GM12878 (cell line): ENCODE results near the gene IMMP2L. TPM values are rescaled to one million over a fixed set of nuclear protein-coding genes. Genes with fewer than 3 reads are reported as not detected.

Experiments used
- ATAC-seq: fragments of 200-7000 bp; cut with Tn5 transposase; 3 replicates; pipeline ENCODE4 v1.9.1; 2020; ENCODE audit warnings: mild to moderate bottlenecking, moderate library complexity
- BruUV-seq: library from RNA; stranded (reverse); fragments of 400-500 nt; replicated peaks from 2 replicates; lab custom pipeline; 2021; lab: Mats Ljungman, UMichigan
- CTCF ChIA-PET: fragments of 300-600 bp; sonication (Branson Sonifier 250); formaldehyde crosslinking; extraction: SDS; loops from one replicate; lab custom pipeline; 2021; ENCODE audit warnings: inconsistent platforms; lab: Yijun Ruan, JAX
- POLR2A ChIA-PET: fragments of 350-600 bp; formaldehyde crosslinking; extraction: SDS; loops from one replicate; lab custom pipeline; 2021; ENCODE audit warnings: inconsistent platforms; lab: Charles Lee
- RAD21 ChIA-PET: fragments of 300-600 bp; sonication (Branson Sonifier 250); formaldehyde crosslinking; loops from one replicate; lab custom pipeline; 2023; ENCODE audit warnings: antibody characterized with exemption; ENCODE audit not compliant: unreplicated experiment; lab: Charles Lee
- SMC1A ChIA-PET: fragments of 300-600 bp; sonication (Branson Sonifier 250); formaldehyde crosslinking; loops from one replicate; lab custom pipeline; 2023; ENCODE audit not compliant: unreplicated experiment, uncharacterized antibody; lab: Charles Lee
- DNase-seq: peaks from one replicate; pipeline ENCODE4 v3.0.0-alpha.2; 2011; ENCODE audit warnings: low read depth, low spot score
- FAIRE-seq: peaks from 3 replicates; lab custom pipeline; 2011; peaks lifted over from hg19 to GRCh38; lab: Jason Lieb, UNC
- H2AFZ ChIP-seq: 2 replicates; pipeline ENCODE4 v1.6.0; 2011; ENCODE audit warnings: low read depth, low read length, control low read depth; ENCODE audit not compliant: control insufficient read depth
- H3K27ac ChIP-seq: 2 replicates; pipeline ENCODE4 v1.5.1; 2011; ENCODE audit warnings: control low read depth; ENCODE audit not compliant: control insufficient read depth, insufficient read depth
- H3K27me3 ChIP-seq, 2 experiments: replicated peaks in 1 of 2; 2 replicates each; pipeline versions ENCODE4 v1.6.0 to v1.6.1; 2011; ENCODE audit warnings: low read length in 1 of 2; ENCODE audit not compliant: control insufficient read depth in 2 of 2, insufficient read depth in 2 of 2
- H3K36me3 ChIP-seq, 2 experiments: 2 replicates each; pipeline ENCODE4 v1.5.1; 2011; ENCODE audit warnings: low read length in 1 of 2; ENCODE audit not compliant: control insufficient read depth in 2 of 2, insufficient read depth in 2 of 2
- H3K4me1 ChIP-seq: 2 replicates; pipeline ENCODE4 v1.6.1; 2011; ENCODE audit warnings: mild to moderate bottlenecking, low read length, moderate library complexity, mixed read lengths; ENCODE audit not compliant: control insufficient read depth, insufficient read depth
- H3K4me2 ChIP-seq: 2 replicates; pipeline ENCODE4 v1.6.0; 2011; ENCODE audit warnings: control low read depth; ENCODE audit not compliant: control insufficient read depth, insufficient read depth
- H3K4me3 ChIP-seq: fragments of 200-600 bp; sonication (generic); 2 replicates; pipeline ENCODE4 v1.5.1; 2016
- H3K79me2 ChIP-seq: 2 replicates; pipeline ENCODE4 v1.6.0; 2011; ENCODE audit warnings: low read length; ENCODE audit not compliant: control insufficient read depth, insufficient read depth
- H3K9ac ChIP-seq: 2 replicates; pipeline ENCODE4 v1.8.0; 2011; ENCODE audit warnings: low read length, control low read depth, mixed read lengths; ENCODE audit not compliant: control insufficient read depth, insufficient read depth
- H3K9me3 ChIP-seq: replicated peaks from 3 replicates; pipeline ENCODE4 v1.5.1; 2011; ENCODE audit warnings: mild to moderate bottlenecking, low read length; ENCODE audit not compliant: control insufficient read depth, insufficient read depth
- H4K20me1 ChIP-seq: 2 replicates; pipeline ENCODE4 v1.6.0; 2011; ENCODE audit not compliant: control insufficient read depth, insufficient read depth
- BCL11A ChIP-seq: IDR thresholded peaks from 2 replicates; pipeline ENCODE4 v1.6.1; 2011; ENCODE audit warnings: low read depth, low read length
- GABPA ChIP-seq: IDR thresholded peaks from 2 replicates; pipeline ENCODE4 v1.6.1; 2014; ENCODE audit warnings: antibody characterized with exemption, low read depth, mild to moderate bottlenecking, inconsistent platforms
- IRF4 ChIP-seq: IDR thresholded peaks from 2 replicates; pipeline ENCODE4 v1.6.1; 2011; ENCODE audit warnings: low read depth, low read length
- KAT2A ChIP-seq: conservative IDR thresholded peaks from 2 replicates; pipeline ENCODE4 v1.6.1; 2011; ENCODE audit warnings: low read depth, low read length; ENCODE audit not compliant: control insufficient read depth
- MEF2B ChIP-seq: fragments of 450-650 bp; IDR thresholded peaks from 2 replicates; pipeline ENCODE4 v1.6.1; 2018; ENCODE audit warnings: mild to moderate bottlenecking, moderate library complexity; ENCODE audit not compliant: partially characterized antibody, poor library complexity, severe bottlenecking
- PML ChIP-seq: IDR thresholded peaks from 2 replicates; pipeline ENCODE4 v1.6.1; 2012; ENCODE audit warnings: low read length, inconsistent platforms
- SMAD1 ChIP-seq: fragments of 450-650 bp; IDR thresholded peaks from 2 replicates; pipeline ENCODE4 v1.6.1; 2018; ENCODE audit warnings: mild to moderate bottlenecking, low read depth; ENCODE audit not compliant: partially characterized antibody
- SREBF1 ChIP-seq: IDR thresholded peaks from 2 replicates; pipeline ENCODE4 v1.6.1; 2012; ENCODE audit warnings: mild to moderate bottlenecking, low read length
- STAT3 ChIP-seq: IDR thresholded peaks from 2 replicates; pipeline ENCODE4 v1.6.1; 2011; ENCODE audit warnings: low read depth, low read length, improper control_type of control experiment
- YY1 ChIP-seq: IDR thresholded peaks from 2 replicates; pipeline ENCODE4 v1.6.1; 2011; ENCODE audit warnings: low read depth, mild to moderate bottlenecking, low read length
- ZNF207 ChIP-seq: fragments of 450-650 bp; IDR thresholded peaks from 2 replicates; pipeline ENCODE4 v1.6.1; 2014; ENCODE audit warnings: antibody characterized with exemption, mild to moderate bottlenecking, borderline replicate concordance
- ZNF24 ChIP-seq: fragments of 450-650 bp; IDR thresholded peaks from 2 replicates; pipeline ENCODE4 v1.6.1; 2017; ENCODE audit warnings: antibody characterized with exemption, mild to moderate bottlenecking
- in situ Hi-C: fragments of 300-500 bp; cut with MboI; formaldehyde crosslinking; loops from 9 replicates; pipeline ENCODE4 v1.14.3; 2018; ENCODE audit warnings: mixed read lengths
- intact Hi-C: fragments of 100-400 bp; cut with micrococcal nuclease; formaldehyde crosslinking; loops from one replicate; pipeline ENCODE4 v1.14.2; 2022; ENCODE audit not compliant: unreplicated experiment
- polyA plus RNA-seq, 11 experiments: library from polyadenylated mRNA; depleted of rRNA in 4 of 11; unstranded in 6 of 11; stranded (reverse) in 5 of 11; fragments of >200 nt; fragmentation: Nextera tagmentation in 4 of 11; fragmentation: Illumina TruSeq in 1 of 11; extraction: Ambion mirVana in 4 of 11; extraction: Trizol in 1 of 11; gene quantifications; 1 replicate in 1 of 11; 2 replicates in 10 of 11; pipeline versions ENCODE4 v1.2.1 to v1.2.3, GENCODE V29; 2011 to 2016; ENCODE audit warnings: inconsistent platforms in 2 of 11, missing spikeins in 2 of 11, low read depth in 1 of 11
- total RNA-seq, 4 experiments: library from RNA; depleted of rRNA in 3 of 4; stranded (reverse); fragments of >200 nt in 3 of 4; fragmentation: Illumina TruSeq in 1 of 4; extraction: Trizol in 1 of 4; gene quantifications; 2 replicates each; pipeline versions ENCODE4 v1.2.1 to v1.2.3, GENCODE V29; 2013 to 2021
- TF ChIP-seq, protein P1 (sequence below): IDR thresholded peaks from 2 replicates; pipeline ENCODE4 v1.6.1; 2011; ENCODE audit warnings: mild to moderate bottlenecking, low read depth, low read length, moderate library complexity; ENCODE audit not compliant: insufficient replicate concordance
- TF ChIP-seq, protein P2 (sequence below): fragments of 450-650 bp; IDR thresholded peaks from 2 replicates; pipeline ENCODE4 v1.6.1; 2017; ENCODE audit warnings: borderline replicate concordance
- TF ChIP-seq, protein P3 (sequence below): IDR thresholded peaks from 2 replicates; pipeline ENCODE4 v1.6.1; 2012; ENCODE audit warnings: improper control_type of control experiment, low read depth, low read length; ENCODE audit not compliant: insufficient replicate concordance
- TF ChIP-seq, protein P4 (sequence below): fragments of 450-650 bp; conservative IDR thresholded peaks from 2 replicates; pipeline ENCODE4 v1.6.1; 2017; ENCODE audit warnings: mild to moderate bottlenecking, moderate library complexity

The IMMP2L gene
- total and polyA plus RNA-seq, 10 of the 15 experiments (the other 5 are each of a cell fraction or from before 2014, with no cell fraction given): 12.6 to 46.3 (median 19.6) TPM

- Histone ChIP-seq H3K9me3 (no peaks in the 10 kb centered on the region), H3K4me2 (no peak overlapping the region), H2AFZ (no peak overlapping the region), H3K27me3 (no peaks in the 10 kb centered on the region), H3K27ac (no peak overlapping the region), H3K79me2 (no peaks in the 10 kb centered on the region), H3K9ac (no peak overlapping the region), H3K4me3 (no peak overlapping the region), H3K4me1 (no peaks in the 10 kb centered on the region), H3K36me3 (no peaks in the 10 kb centered on the region), H4K20me1 (no peaks in the 10 kb centered on the region)
- no peak for FAIRE-seq
- intact Hi-C loops (no loop called here), in situ Hi-C loops (no loop called here)
- POLR2A ChIA-PET: no interaction called here
- CTCF ChIA-PET: no interaction called here
- SMC1A ChIA-PET: interaction anchor here (0.9 kb wide), 1 partner anchor 15 kb away, joined by 3 read pairs; no protein-coding TSS in a partner anchor
- RAD21 ChIA-PET: no interaction called here
- ATAC-seq: no peak
- no peak for DNase-seq
- no TSS peak for BruUV-seq
- TF ChIP-seq KAT2A (no peak), IRF4 (no peak), MEF2B (no peak), YY1 (no peak), ZNF207 (no peak), GABPA (no peak), ZNF24 (no peak), SREBF1 (no peak), PML (no peak), SMAD1 (no peak), STAT3 (no peak), BCL11A (no peak)
- TF ChIP-seq, protein P1, sequence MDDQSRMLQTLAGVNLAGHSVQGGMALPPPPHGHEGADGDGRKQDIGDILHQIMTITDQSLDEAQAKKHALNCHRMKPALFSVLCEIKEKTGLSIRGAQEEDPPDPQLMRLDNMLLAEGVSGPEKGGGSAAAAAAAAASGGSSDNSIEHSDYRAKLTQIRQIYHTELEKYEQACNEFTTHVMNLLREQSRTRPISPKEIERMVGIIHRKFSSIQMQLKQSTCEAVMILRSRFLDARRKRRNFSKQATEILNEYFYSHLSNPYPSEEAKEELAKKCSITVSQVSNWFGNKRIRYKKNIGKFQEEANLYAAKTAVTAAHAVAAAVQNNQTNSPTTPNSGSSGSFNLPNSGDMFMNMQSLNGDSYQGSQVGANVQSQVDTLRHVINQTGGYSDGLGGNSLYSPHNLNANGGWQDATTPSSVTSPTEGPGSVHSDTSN: no peak
- TF ChIP-seq, protein P2, sequence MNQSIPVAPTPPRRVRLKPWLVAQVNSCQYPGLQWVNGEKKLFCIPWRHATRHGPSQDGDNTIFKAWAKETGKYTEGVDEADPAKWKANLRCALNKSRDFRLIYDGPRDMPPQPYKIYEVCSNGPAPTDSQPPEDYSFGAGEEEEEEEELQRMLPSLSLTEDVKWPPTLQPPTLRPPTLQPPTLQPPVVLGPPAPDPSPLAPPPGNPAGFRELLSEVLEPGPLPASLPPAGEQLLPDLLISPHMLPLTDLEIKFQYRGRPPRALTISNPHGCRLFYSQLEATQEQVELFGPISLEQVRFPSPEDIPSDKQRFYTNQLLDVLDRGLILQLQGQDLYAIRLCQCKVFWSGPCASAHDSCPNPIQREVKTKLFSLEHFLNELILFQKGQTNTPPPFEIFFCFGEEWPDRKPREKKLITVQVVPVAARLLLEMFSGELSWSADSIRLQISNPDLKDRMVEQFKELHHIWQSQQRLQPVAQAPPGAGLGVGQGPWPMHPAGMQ: no peak
- TF ChIP-seq, protein P3, sequence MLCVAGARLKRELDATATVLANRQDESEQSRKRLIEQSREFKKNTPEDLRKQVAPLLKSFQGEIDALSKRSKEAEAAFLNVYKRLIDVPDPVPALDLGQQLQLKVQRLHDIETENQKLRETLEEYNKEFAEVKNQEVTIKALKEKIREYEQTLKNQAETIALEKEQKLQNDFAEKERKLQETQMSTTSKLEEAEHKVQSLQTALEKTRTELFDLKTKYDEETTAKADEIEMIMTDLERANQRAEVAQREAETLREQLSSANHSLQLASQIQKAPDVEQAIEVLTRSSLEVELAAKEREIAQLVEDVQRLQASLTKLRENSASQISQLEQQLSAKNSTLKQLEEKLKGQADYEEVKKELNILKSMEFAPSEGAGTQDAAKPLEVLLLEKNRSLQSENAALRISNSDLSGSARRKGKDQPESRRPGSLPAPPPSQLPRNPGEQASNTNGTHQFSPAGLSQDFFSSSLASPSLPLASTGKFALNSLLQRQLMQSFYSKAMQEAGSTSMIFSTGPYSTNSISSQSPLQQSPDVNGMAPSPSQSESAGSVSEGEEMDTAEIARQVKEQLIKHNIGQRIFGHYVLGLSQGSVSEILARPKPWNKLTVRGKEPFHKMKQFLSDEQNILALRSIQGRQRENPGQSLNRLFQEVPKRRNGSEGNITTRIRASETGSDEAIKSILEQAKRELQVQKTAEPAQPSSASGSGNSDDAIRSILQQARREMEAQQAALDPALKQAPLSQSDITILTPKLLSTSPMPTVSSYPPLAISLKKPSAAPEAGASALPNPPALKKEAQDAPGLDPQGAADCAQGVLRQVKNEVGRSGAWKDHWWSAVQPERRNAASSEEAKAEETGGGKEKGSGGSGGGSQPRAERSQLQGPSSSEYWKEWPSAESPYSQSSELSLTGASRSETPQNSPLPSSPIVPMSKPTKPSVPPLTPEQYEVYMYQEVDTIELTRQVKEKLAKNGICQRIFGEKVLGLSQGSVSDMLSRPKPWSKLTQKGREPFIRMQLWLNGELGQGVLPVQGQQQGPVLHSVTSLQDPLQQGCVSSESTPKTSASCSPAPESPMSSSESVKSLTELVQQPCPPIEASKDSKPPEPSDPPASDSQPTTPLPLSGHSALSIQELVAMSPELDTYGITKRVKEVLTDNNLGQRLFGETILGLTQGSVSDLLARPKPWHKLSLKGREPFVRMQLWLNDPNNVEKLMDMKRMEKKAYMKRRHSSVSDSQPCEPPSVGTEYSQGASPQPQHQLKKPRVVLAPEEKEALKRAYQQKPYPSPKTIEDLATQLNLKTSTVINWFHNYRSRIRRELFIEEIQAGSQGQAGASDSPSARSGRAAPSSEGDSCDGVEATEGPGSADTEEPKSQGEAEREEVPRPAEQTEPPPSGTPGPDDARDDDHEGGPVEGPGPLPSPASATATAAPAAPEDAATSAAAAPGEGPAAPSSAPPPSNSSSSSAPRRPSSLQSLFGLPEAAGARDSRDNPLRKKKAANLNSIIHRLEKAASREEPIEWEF: no peak
- TF ChIP-seq, protein P4, sequence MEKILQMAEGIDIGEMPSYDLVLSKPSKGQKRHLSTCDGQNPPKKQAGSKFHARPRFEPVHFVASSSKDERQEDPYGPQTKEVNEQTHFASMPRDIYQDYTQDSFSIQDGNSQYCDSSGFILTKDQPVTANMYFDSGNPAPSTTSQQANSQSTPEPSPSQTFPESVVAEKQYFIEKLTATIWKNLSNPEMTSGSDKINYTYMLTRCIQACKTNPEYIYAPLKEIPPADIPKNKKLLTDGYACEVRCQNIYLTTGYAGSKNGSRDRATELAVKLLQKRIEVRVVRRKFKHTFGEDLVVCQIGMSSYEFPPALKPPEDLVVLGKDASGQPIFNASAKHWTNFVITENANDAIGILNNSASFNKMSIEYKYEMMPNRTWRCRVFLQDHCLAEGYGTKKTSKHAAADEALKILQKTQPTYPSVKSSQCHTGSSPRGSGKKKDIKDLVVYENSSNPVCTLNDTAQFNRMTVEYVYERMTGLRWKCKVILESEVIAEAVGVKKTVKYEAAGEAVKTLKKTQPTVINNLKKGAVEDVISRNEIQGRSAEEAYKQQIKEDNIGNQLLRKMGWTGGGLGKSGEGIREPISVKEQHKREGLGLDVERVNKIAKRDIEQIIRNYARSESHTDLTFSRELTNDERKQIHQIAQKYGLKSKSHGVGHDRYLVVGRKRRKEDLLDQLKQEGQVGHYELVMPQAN: no peak
Observed at GRCh38 chr7:110685899-110686298, 876.4 kb downstream of the IMMP2L start.
